Endometrial microvascular endothelial cells (primary cell): ENCODE results near the gene TAP2. TPM values are rescaled to one million over a fixed set of nuclear protein-coding genes. Genes with fewer than 3 reads are reported as not detected.

ENCODE experiments used
- in situ Hi-C: cut with HindIII; loops from 2 replicates; pipeline ENCODE4 v1.10.0; 2017; ENCODE audit warnings: low sequenced_read_pairs, low pct_unique_long_range_greater_than_20kb; ENCODE audit errors: inconsistent ontology term
- total RNA-seq: library from RNA; depleted of rRNA; stranded (reverse); fragments of >200 nt; gene quantifications from one replicate; pipeline ENCODE4 v1.2.3, GENCODE V29; 2015; ENCODE audit errors: inconsistent ontology term

TAP2 gene
- total RNA-seq, 1 donor from 2014 or later, result 27.4 TPM

- in situ Hi-C loops, result no loop called here
These were observed 17.1 kb upstream of the TAP2 start for GRCh38 chr6:32855467-32856174.

- in situ Hi-C loops, result no loop called here
These were observed 16.0 kb upstream of the TAP2 start for GRCh38 chr6:32854376-32855178.

GRCh38 chr6:32853541-32854375 is 15.2 kb upstream of the TAP2 start, which contains the start of the genes PSMB9 and TAP1:
Gene PSMB9, plus strand, starts transcription at chr6:32854192. Its CDS starts 38 bp downstream, at chr6:32854230.
Gene TAP1, minus strand, starts transcription at chr6:32853704. Its CDS starts 68 bp downstream, at chr6:32853636.
- in situ Hi-C loops, result no loop called here

- in situ Hi-C loops, result no loop called here
These were observed 14.5 kb upstream of the TAP2 start for GRCh38 chr6:32852844-32853540.

- in situ Hi-C loops, result no loop called here
These were observed 13.7 kb upstream of the TAP2 start for GRCh38 chr6:32852018-32852843.

- in situ Hi-C loops, result no loop called here
These were observed 12.5 kb upstream of the TAP2 start for GRCh38 chr6:32851025-32851424.

- in situ Hi-C loops, result loop anchor here (25.0 kb wide), 1 partner anchor 138 kb away; no protein-coding TSS in a partner anchor
These were observed 10.6 kb upstream of the TAP2 start for GRCh38 chr6:32849126-32849525.

- in situ Hi-C loops, result loop anchor here (25.0 kb wide), 1 partner anchor 140 kb away; no protein-coding TSS in a partner anchor
These were observed 9.3 kb upstream of the TAP2 start for GRCh38 chr6:32847795-32848194.

- in situ Hi-C loops, result loop anchor here (25.0 kb wide), 1 partner anchor 140 kb away; no protein-coding TSS in a partner anchor
These were observed 8.5 kb upstream of the TAP2 start for GRCh38 chr6:32847004-32847403.

GRCh38 chr6:32845384-32845884 is 6.9 kb upstream of the TAP2 start:
- in situ Hi-C loops, result loop anchor here (25.0 kb wide), 1 partner anchor 142 kb away; no protein-coding TSS in a partner anchor

GRCh38 chr6:32844839-32845383 is 6.4 kb upstream of the TAP2 start:
- in situ Hi-C loops, result loop anchor here (25.0 kb wide), 1 partner anchor 142 kb away; no protein-coding TSS in a partner anchor

GRCh38 chr6:32843979-32844838 is 5.7 kb upstream of the TAP2 start, which contains the start of gene PSMB8:
Gene PSMB8, minus strand, starts transcription at chr6:32844047. Its CDS starts 51 bp downstream, at chr6:32843996.
- in situ Hi-C loops, result loop anchor here (25.0 kb wide), 1 partner anchor 143 kb away; no protein-coding TSS in a partner anchor

- in situ Hi-C loops, result loop anchor here (25.0 kb wide), 1 partner anchor 144 kb away; no protein-coding TSS in a partner anchor
These were observed 4.9 kb upstream of the TAP2 start for GRCh38 chr6:32843331-32843978.

GRCh38 chr6:32842690-32843089 is 4.2 kb upstream of the TAP2 start:
- in situ Hi-C loops, result loop anchor here (25.0 kb wide), 1 partner anchor 145 kb away; no protein-coding TSS in a partner anchor

GRCh38 chr6:32842021-32842650 is 3.6 kb upstream of the TAP2 start:
- in situ Hi-C loops, result loop anchor here (25.0 kb wide), 1 partner anchor 145 kb away; no protein-coding TSS in a partner anchor
